B cell (primary cell): ENCODE data around the gene ATP12A. TPM values are rescaled to one million over a fixed set of nuclear protein-coding genes. Genes with fewer than 3 reads are reported as not detected.
A peak's percentile ranks its signal among the peaks of the same experiment; 100 is the strongest.

Source experiments
- ATAC-seq: fragments of 200-7000 bp; cut with Tn5 transposase; one replicate; pipeline ENCODE4 v1.10.0; 2021; ENCODE audit warnings: low read depth, mild to moderate bottlenecking, moderate number of reproducible peaks, moderate library complexity
- CTCF ChIA-PET: fragments of 350-600 bp; sonication (Branson Sonifier 250); formaldehyde crosslinking; loops from one replicate; lab custom pipeline; 2021; ENCODE audit warnings: antibody characterized with exemption, inconsistent platforms; lab: Charles Lee
- POLR2A ChIA-PET: fragments of 350-600 bp; sonication (Branson Sonifier 250); formaldehyde crosslinking; loops from one replicate; lab custom pipeline; 2021; ENCODE audit warnings: antibody characterized with exemption; lab: Charles Lee
- DNase-seq: peaks from one replicate; pipeline ENCODE4 v3.0.0; 2013
- H2AFZ ChIP-seq: 2 replicates; pipeline ENCODE4 v1.6.1; 2012; ENCODE audit warnings: mild to moderate bottlenecking, low read depth, low read length; ENCODE audit not compliant: insufficient read depth, poor library complexity, severe bottlenecking
- H3K27ac ChIP-seq, 2 donors: 1 replicate in 1 of 2; 2 replicates in 1 of 2; pipeline ENCODE4 v1.5.1; 2012 to 2013; ENCODE audit warnings: low read length in 2 of 2, mild to moderate bottlenecking in 2 of 2, moderate library complexity in 1 of 2
- H3K27me3 ChIP-seq, 4 experiments: fragments of 200-600 bp in 1 of 4; sonication (generic) in 1 of 4; replicated peaks in 1 of 4; 1 replicate in 2 of 4; 2 replicates in 2 of 4; pipeline versions ENCODE4 v1.6.1 to v1.7.0; 2013 to 2016; ENCODE audit warnings: low read length in 3 of 4, mild to moderate bottlenecking in 2 of 4, mixed read lengths in 1 of 4, moderate library complexity in 1 of 4; ENCODE audit not compliant: insufficient read depth in 4 of 4, control insufficient read depth in 3 of 4; ENCODE audit errors: control extremely low read depth in 1 of 4
- H3K36me3 ChIP-seq, 2 experiments: replicated peaks in 1 of 2; 1 replicate in 1 of 2; 2 replicates in 1 of 2; pipeline versions ENCODE4 v1.6.1 to v1.7.1; 2013; ENCODE audit warnings: low read length in 1 of 2; ENCODE audit not compliant: insufficient read depth in 2 of 2, control insufficient read depth in 1 of 2; ENCODE audit errors: control extremely low read depth in 1 of 2, extremely low read depth in 1 of 2
- H3K4me1 ChIP-seq, 2 donors: fragments of 200-600 bp in 1 of 2; sonication (generic) in 1 of 2; 1 replicate in 1 of 2; 2 replicates in 1 of 2; pipeline versions ENCODE4 v1.5.1 to v1.6.1; 2013 to 2017; ENCODE audit warnings: low read length in 2 of 2; ENCODE audit not compliant: control insufficient read depth in 2 of 2, insufficient read depth in 2 of 2
- H3K4me2 ChIP-seq: replicated peaks from 2 replicates; pipeline ENCODE3; 2012; ENCODE audit warnings: mild to moderate bottlenecking, low read depth, low read length; ENCODE audit not compliant: poor library complexity, severe bottlenecking
- H3K4me3 ChIP-seq, 5 experiments: fragments of 200-600 bp in 1 of 5; sonication (generic) in 1 of 5; 1 replicate in 3 of 5; 2 replicates in 2 of 5; pipeline versions ENCODE4 v1.5.1 to v1.7.0; 2011 to 2016; ENCODE audit warnings: low read length in 4 of 5, mild to moderate bottlenecking in 4 of 5, low read depth in 2 of 5, control low read depth in 1 of 5, moderate library complexity in 1 of 5; ENCODE audit not compliant: insufficient read depth in 1 of 5; ENCODE audit errors: control extremely low read depth in 1 of 5, extremely low read depth in 1 of 5
- H3K79me2 ChIP-seq: fragments of 200-600 bp; sonication (generic); one replicate; pipeline ENCODE4 v1.6.0; 2016; ENCODE audit warnings: low read length; ENCODE audit not compliant: control insufficient read depth, insufficient read depth
- H3K9ac ChIP-seq: fragments of 200-600 bp; sonication (generic); 2 replicates; pipeline ENCODE4 v1.6.1; 2017; ENCODE audit warnings: mild to moderate bottlenecking, low read length, moderate library complexity
- H3K9me3 ChIP-seq, 3 donors: one replicate each; pipeline versions ENCODE4 v1.6.1 to v1.7.1; 2013; ENCODE audit warnings: low read length in 2 of 3; ENCODE audit not compliant: control insufficient read depth in 2 of 3, insufficient read depth in 1 of 3; ENCODE audit errors: control extremely low read depth in 1 of 3
- H4K20me1 ChIP-seq: 2 replicates; pipeline ENCODE4 v1.6.0; 2012; ENCODE audit warnings: mild to moderate bottlenecking, low read length; ENCODE audit not compliant: insufficient read depth, control insufficient read depth, poor library complexity, severe bottlenecking
- H3K27ac Mint-ChIP-seq: one replicate; pipeline ENCODE4 v1.8.0; 2021; ENCODE audit warnings: mixed read lengths
- H3K27me3 Mint-ChIP-seq: one replicate; pipeline ENCODE4 v1.8.0; 2021; ENCODE audit warnings: mixed read lengths
- H3K4me1 Mint-ChIP-seq: one replicate; pipeline ENCODE4 v1.8.0; 2021; ENCODE audit warnings: mixed read lengths
- H3K4me3 Mint-ChIP-seq: one replicate; pipeline ENCODE4 v1.8.0; 2021; ENCODE audit warnings: mixed read lengths
- H3K9me3 Mint-ChIP-seq: one replicate; pipeline ENCODE4 v1.8.0; 2022; ENCODE audit warnings: mixed read lengths; ENCODE audit not compliant: insufficient read depth
- CTCF ChIP-seq: fragments of 200-600 bp; IDR thresholded peaks from one replicate; pipeline ENCODE4 v1.8.0; 2022; ENCODE audit warnings: antibody characterized with exemption, mild to moderate bottlenecking
- EZH2 ChIP-seq: IDR thresholded peaks from 2 replicates; pipeline ENCODE4 v1.6.1; 2012; ENCODE audit warnings: borderline replicate concordance, low read depth, mild to moderate bottlenecking, moderate library complexity, low read length; ENCODE audit not compliant: insufficient read depth, poor library complexity, severe bottlenecking
- WGBS: methylation state at CpG from one replicate; pipeline ENCODE4 v1.1.5; 2013; ENCODE audit warnings: missing lambda C conversion rate; ENCODE audit not compliant: insufficient coverage; 5-methylcytosine and 5-hydroxymethylcytosine counted together
- intact Hi-C: fragments of 100-400 bp; cut with micrococcal nuclease; formaldehyde crosslinking; loops from one replicate; pipeline ENCODE4 v1.10.0; 2022
- polyA plus RNA-seq: library from polyadenylated mRNA; depleted of rRNA; stranded (reverse); fragments of >200 nt; gene quantifications from 2 replicates; pipeline ENCODE4 v1.2.3, GENCODE V29; 2012
- total RNA-seq, 2 donors: library from RNA; stranded (reverse); fragments of 120-200 nt in 1 of 2; gene quantifications; 1 replicate in 1 of 2; 2 replicates in 1 of 2; pipeline versions ENCODE4 v1.2.3 to v1.2.4, GENCODE V29; 2013 to 2022

The ATP12A gene
- total and polyA plus RNA-seq, 2 donors (not counting 1 experiment from before 2014, with no cell fraction given) = not detected

- WGBS = 68% methylated on average over 3 of the region's 4 CpGs
- intact Hi-C loops = loop anchor here (5.0 kb wide), 2 partner anchors 35 to 305 kb away; no protein-coding TSS in a partner anchor
- Mint-ChIP-seq H3K27me3 (peaks cover 52% of the 10 kb centered on the region), H3K27ac (no peak overlapping the region), H3K4me3 (no peak overlapping the region), H3K9me3 (no peaks in the 10 kb centered on the region), H3K4me1 (peaks cover 3% of the 10 kb centered on the region)
- no peak overlapping the region for H3K27ac ChIP-seq
- no peaks in the 10 kb centered on the region for H4K20me1 ChIP-seq
- DNase-seq = no peak
- no peaks in the 10 kb centered on the region for H3K79me2 ChIP-seq
- POLR2A ChIA-PET = no interaction called here
- H3K9me3 ChIP-seq = no peaks in the 10 kb centered on the region
- peaks cover 0 to 21% (median 5%) of the 10 kb centered on the region in 4 experiments for H3K27me3 ChIP-seq
- no peak for TF ChIP-seq CTCF
- no peak for TF ChIP-seq EZH2
- no peak overlapping the region for H3K4me2 ChIP-seq
- H3K4me3 ChIP-seq = no peak overlapping the region
- H2AFZ ChIP-seq = no peak overlapping the region
- H3K9ac ChIP-seq = no peak overlapping the region
- no peak for ATAC-seq
- CTCF ChIA-PET = interaction anchor here (0.9 to 2.8 kb wide), 4 partner anchors 9 to 303 kb away, joined by 3 to 22 read pairs (median 4); no protein-coding TSS in a partner anchor
- no peaks in the 10 kb centered on the region for H3K4me1 ChIP-seq
- H3K36me3 ChIP-seq = no peaks in the 10 kb centered on the region
Observed at GRCh38 chr13:24692561-24692960, 12.4 kb downstream of the ATP12A start.

GRCh38 chr13:24693862-24694471 lies 13.8 kb downstream of the ATP12A start:
- no peak overlapping the region for H3K4me3 ChIP-seq
- no peak overlapping the region for H3K4me2 ChIP-seq
- intact Hi-C loops = loop anchor here (5.0 kb wide), 2 partner anchors 33 to 303 kb away; no protein-coding TSS in a partner anchor
- no peak overlapping the region for H3K27ac Mint-ChIP-seq
- DNase-seq = peak; percentile 60
- H3K27ac ChIP-seq = no peak overlapping the region
- H3K9me3 ChIP-seq = no peaks in the 10 kb centered on the region
- no peaks in the 10 kb centered on the region for H3K79me2 ChIP-seq
- no peaks in the 10 kb centered on the region for H3K36me3 ChIP-seq
- H3K4me3 Mint-ChIP-seq = no peak overlapping the region
- ATAC-seq = peak; percentile 43
- H3K9me3 Mint-ChIP-seq = no peaks in the 10 kb centered on the region
- peaks cover 47% of the 10 kb centered on the region for H3K27me3 Mint-ChIP-seq
- no peaks in the 10 kb centered on the region for H4K20me1 ChIP-seq
- 21% methylated on average over 13 of the region's 17 CpGs for WGBS
- TF ChIP-seq CTCF (peak; percentile 63), EZH2 (no peak)
- CTCF ChIA-PET = interaction anchor here (0.7 to 2.8 kb wide), 15 partner anchors 9 to 338 kb away, joined by 3 to 22 read pairs (median 5); no protein-coding TSS in a partner anchor
- no peaks in the 10 kb centered on the region for H3K4me1 ChIP-seq
- peak overlapping the region; percentile 29 for H2AFZ ChIP-seq
- peaks cover 0 to 20% (median 3%) of the 10 kb centered on the region in 4 experiments for H3K27me3 ChIP-seq
- peaks cover 3% of the 10 kb centered on the region for H3K4me1 Mint-ChIP-seq
- no peak overlapping the region for H3K9ac ChIP-seq
- POLR2A ChIA-PET = no interaction called here
